Measurements from ENCODE around the gene AKT3. TPM values are rescaled to one million over a fixed set of nuclear protein-coding genes. Genes with fewer than 3 reads are reported as not detected.

Gene AKT3
- total RNA-seq (2022; extraction: Qiagen RNA extraction), result 17.5 to 25.1 TPM (median 23.3 TPM) in 5 replicates

GRCh38 chr1:243850202-243850451 lies at the start of gene AKT3:
AKT3 (minus strand) TSS chr1:243850243; CDS start chr1:243843170, 7,073 bp downstream.

Other genes starting within 250 kb of the AKT3 start
- 3.4 to 5.3 TPM (median 4.4 TPM) in 5 replicates for gene ZBTB18, start 201.0 kb upstream of the AKT3 start, total RNA-seq (2022; extraction: Qiagen RNA extraction)